Prostate gland (tissue), 2 donors: ENCODE data around the gene PDXK.

Source experiments
- CTCF ChIP-seq, 4 experiments: fragments of 200-600 bp in 2 of 4; fragments of 450-650 bp in 2 of 4; sonication (generic) in 2 of 4; IDR thresholded peaks; 1 replicate in 3 of 4; 2 replicates in 1 of 4; pipeline ENCODE4 v1.5.1; 2016 to 2019; ENCODE audit warnings: antibody characterized with exemption in 4 of 4, mild to moderate bottlenecking in 2 of 4, moderate library complexity in 2 of 4
- POLR2A ChIP-seq: fragments of 450-650 bp; IDR thresholded peaks from one replicate; pipeline ENCODE4 v1.6.1; 2016; ENCODE audit warnings: antibody characterized with exemption, mild to moderate bottlenecking
- POLR2AphosphoS5 ChIP-seq: sonication (generic); formaldehyde crosslinking; IDR thresholded peaks from one replicate; pipeline ENCODE4 v1.6.1; 2017; ENCODE audit warnings: antibody characterized with exemption

DNA sequence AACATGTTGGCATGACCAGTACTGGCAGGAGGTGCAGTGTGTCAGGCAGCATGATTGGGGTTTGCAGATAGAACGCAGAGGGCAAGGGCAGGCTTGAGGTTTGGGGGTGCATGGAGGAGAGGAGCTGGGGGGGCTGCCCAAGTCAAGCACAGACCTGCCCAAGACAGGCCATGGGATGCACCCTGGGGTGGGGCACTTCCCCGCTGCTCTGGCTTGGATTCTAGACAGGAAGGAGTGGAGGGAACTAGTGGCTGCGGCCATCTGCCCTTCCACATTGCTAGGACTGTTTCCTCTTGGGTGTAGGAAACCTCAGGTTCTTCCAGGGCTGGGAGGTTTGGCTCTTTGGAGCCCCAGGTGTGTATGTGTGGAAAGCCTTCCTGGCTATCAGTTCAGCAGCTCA lies 3.0 kb downstream of the PDXK start:
- no peak for TF ChIP-seq CTCF (IDR thresholded peaks at IDR 0.05)
- no peak for TF ChIP-seq POLR2A
- no peak for TF ChIP-seq POLR2AphosphoS5
